Lung (tissue), 12 donors: ENCODE measurements around the gene CPZ. TPM values are rescaled to one million over a fixed set of nuclear protein-coding genes. Genes with fewer than 3 reads are reported as not detected.

Experiments used
- ATAC-seq: fragments of 200-7000 bp; cut with Tn5 transposase; one replicate; pipeline ENCODE4 v1.9.1; 2020; ENCODE audit warnings: moderate number of reproducible peaks; ENCODE audit not compliant: insufficient read depth, low FRiP score
- DNase-seq, 3 donors: peaks; one replicate each; pipeline ENCODE4 v3.0.0-alpha.2; 2013 to 2017
- H3K27ac ChIP-seq, 2 donors: one replicate each; pipeline ENCODE4 v1.5.1; 2013; ENCODE audit warnings: mild to moderate bottlenecking in 2 of 2, moderate library complexity in 2 of 2, control low read depth in 1 of 2, inconsistent platforms in 1 of 2, low read depth in 1 of 2, low read length in 1 of 2
- H3K27me3 ChIP-seq, 3 donors: one replicate each; pipeline ENCODE4 v1.5.1; 2013; ENCODE audit warnings: low read length in 2 of 3; ENCODE audit not compliant: control insufficient read depth in 3 of 3, insufficient read depth in 3 of 3
- H3K36me3 ChIP-seq, 4 donors: one replicate each; pipeline ENCODE4 v1.5.1; 2013; ENCODE audit warnings: low read length in 4 of 4, mild to moderate bottlenecking in 1 of 4, moderate library complexity in 1 of 4; ENCODE audit not compliant: control insufficient read depth in 4 of 4, insufficient read depth in 4 of 4
- H3K4me1 ChIP-seq, 5 donors: one replicate each; pipeline ENCODE4 v1.5.1; 2013; ENCODE audit warnings: low read length in 5 of 5, mild to moderate bottlenecking in 2 of 5, moderate library complexity in 1 of 5; ENCODE audit not compliant: control insufficient read depth in 5 of 5, insufficient read depth in 5 of 5
- H3K4me3 ChIP-seq: one replicate; pipeline ENCODE4 v1.5.1; 2013; ENCODE audit warnings: mild to moderate bottlenecking, control low read depth, moderate library complexity
- H3K9ac ChIP-seq, 2 donors: one replicate each; pipeline ENCODE4 v1.5.1; 2013; ENCODE audit warnings: low read length in 2 of 2, control low read depth in 1 of 2; ENCODE audit not compliant: insufficient read depth in 1 of 2
- H3K9me3 ChIP-seq, 4 donors: one replicate each; pipeline ENCODE4 v1.5.1; 2013; ENCODE audit warnings: low read length in 3 of 4, mild to moderate bottlenecking in 1 of 4, moderate library complexity in 1 of 4; ENCODE audit not compliant: control insufficient read depth in 4 of 4, insufficient read depth in 3 of 4
- CTCF ChIP-seq: IDR thresholded peaks from 2 replicates; pipeline ENCODE4 v1.5.1; 2012; ENCODE audit warnings: mild to moderate bottlenecking; ENCODE audit errors: control extremely low read depth, extremely low read depth
- WGBS, 2 donors: extraction: QIAGEN DNeasy Blood & Tissue Kit; methylation state at CpG; one replicate each; pipeline ENCODE4 v1.1.7; 2013; 5-methylcytosine and 5-hydroxymethylcytosine counted together
- polyA plus RNA-seq, 2 donors: library from polyadenylated mRNA; stranded (reverse); fragments of 200-250 nt; gene quantifications; one replicate each; pipeline ENCODE4 v1.2.1, GENCODE V29; 2013
- total RNA-seq, 2 donors: library from RNA; depleted of rRNA in 1 of 2; stranded (reverse); fragments of >200 nt in 1 of 2; gene quantifications; one replicate each; pipeline ENCODE4 v1.2.1, GENCODE V29; 2014 to 2021
- donor health status: control.
- donor health status: control.
- donor health status: Bipolar disorder and iron deficiency.
- donor health status: healthy.
- donor health status: DM: yes; HTN: yes; CAD: no.

Gene CPZ
- total and polyA plus RNA-seq, 4 donors: 1.4 to 5.5 (median 2.7) TPM

DNA sequence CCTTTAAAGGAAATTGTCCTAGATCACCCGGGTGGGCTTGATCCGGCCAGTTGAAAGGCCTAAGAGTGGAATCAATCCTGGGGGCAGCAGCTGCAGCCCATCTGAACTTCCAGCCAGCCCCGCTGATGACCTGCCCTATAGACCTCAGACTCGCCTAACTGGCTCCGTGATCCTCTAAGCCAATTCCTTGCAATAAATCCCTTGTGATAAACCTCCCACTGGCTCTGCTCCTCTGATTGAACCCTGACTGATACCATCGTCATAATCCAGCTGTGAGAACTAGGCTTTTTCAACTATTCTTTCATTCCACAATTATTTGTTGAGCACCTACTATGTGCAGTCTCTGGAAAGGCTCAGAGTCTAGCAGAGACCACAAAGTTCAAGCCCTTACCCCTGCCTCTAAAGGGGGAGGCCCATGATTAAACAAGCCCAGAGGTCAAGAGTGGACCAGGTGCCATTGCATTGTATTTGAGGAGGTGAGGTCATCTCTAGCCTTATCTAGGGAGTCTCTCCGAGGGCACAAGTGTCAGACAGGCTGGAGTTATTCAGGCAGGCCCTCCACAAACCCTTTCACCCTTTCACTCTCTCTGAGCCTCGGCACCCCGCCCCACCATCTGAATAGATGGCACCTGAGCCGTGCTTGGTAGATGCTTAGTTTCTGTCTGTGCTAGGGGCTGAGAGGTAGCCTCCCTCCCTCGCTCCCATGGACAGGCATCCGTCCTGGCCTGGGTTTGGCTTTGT, 32.9 kb upstream of the CPZ start:
- Histone ChIP-seq H3K4me1 (peaks cover 0 to 7% (median 0%) of the 10 kb centered on the region in 5 donors), H3K27me3 (no peaks in the 10 kb centered on the region), H3K9ac (no peak overlapping the region), H3K36me3 (no peaks in the 10 kb centered on the region), H3K27ac (no peak overlapping the region), H3K4me3 (no peak overlapping the region), H3K9me3 (no peaks in the 10 kb centered on the region)
- ATAC-seq: no peak
- TF ChIP-seq CTCF: no peak
- WGBS, 2 donors: 83 to 87% methylated on average over 12 of the region's 12 CpGs
- no peak for DNase-seq

GRCh38 chr4:8560265-8561047, 32.1 kb upstream of the CPZ start:
- ATAC-seq (no peak), DNase-seq (peak in 1 of 3 donors; percentile 34)
- TF ChIP-seq CTCF: no peak
- H3K27ac ChIP-seq: no peak overlapping the region
- peaks cover 0 to 7% (median 0%) of the 10 kb centered on the region in 5 donors for H3K4me1 ChIP-seq
- no peak overlapping the region for H3K9ac ChIP-seq
- no peaks in the 10 kb centered on the region for H3K9me3 ChIP-seq
- H3K4me3 ChIP-seq: no peak overlapping the region
- WGBS, 2 donors: 72 to 79% methylated on average over 16 of the region's 16 CpGs
- H3K36me3 ChIP-seq: no peaks in the 10 kb centered on the region
- H3K27me3 ChIP-seq: no peaks in the 10 kb centered on the region

GRCh38 chr4:8564595-8564994, 28.0 kb upstream of the CPZ start:
- H3K9ac ChIP-seq: no peak overlapping the region
- no peak for TF ChIP-seq CTCF

More at GRCh38 chr4:8564595-8564994, 28.0 kb upstream of the CPZ start:
- Histone ChIP-seq H3K9me3 (no peaks in the 10 kb centered on the region), H3K36me3 (no peaks in the 10 kb centered on the region), H3K27me3 (peaks cover 0 to 2% (median 0%) of the 10 kb centered on the region in 3 donors), H3K27ac (no peak overlapping the region), H3K4me1 (peaks cover 0 to 7% (median 0%) of the 10 kb centered on the region in 5 donors), H3K4me3 (no peak overlapping the region)
- no peak for ATAC-seq
- DNase-seq: no peak
- 50 to 59% methylated on average over 1 of the region's 1 CpG for WGBS, 2 donors
